Lower leg skin (tissue), 3 donors: ENCODE data around the gene ASAH2.

Experiments used
- POLR2A ChIP-seq, 2 donors: fragments of 450-650 bp; IDR thresholded peaks; one replicate each; pipeline ENCODE4 v1.6.1; 2016 to 2017; ENCODE audit warnings: antibody characterized with exemption in 2 of 2, mild to moderate bottlenecking in 1 of 2, moderate library complexity in 1 of 2
- TF ChIP-seq, protein P1 (sequence below), 3 donors: fragments of 450-650 bp; IDR thresholded peaks; one replicate each; pipeline ENCODE4 v1.5.1; 2016; ENCODE audit warnings: antibody characterized with exemption in 3 of 3, mild to moderate bottlenecking in 3 of 3, moderate library complexity in 2 of 3

DNA sequence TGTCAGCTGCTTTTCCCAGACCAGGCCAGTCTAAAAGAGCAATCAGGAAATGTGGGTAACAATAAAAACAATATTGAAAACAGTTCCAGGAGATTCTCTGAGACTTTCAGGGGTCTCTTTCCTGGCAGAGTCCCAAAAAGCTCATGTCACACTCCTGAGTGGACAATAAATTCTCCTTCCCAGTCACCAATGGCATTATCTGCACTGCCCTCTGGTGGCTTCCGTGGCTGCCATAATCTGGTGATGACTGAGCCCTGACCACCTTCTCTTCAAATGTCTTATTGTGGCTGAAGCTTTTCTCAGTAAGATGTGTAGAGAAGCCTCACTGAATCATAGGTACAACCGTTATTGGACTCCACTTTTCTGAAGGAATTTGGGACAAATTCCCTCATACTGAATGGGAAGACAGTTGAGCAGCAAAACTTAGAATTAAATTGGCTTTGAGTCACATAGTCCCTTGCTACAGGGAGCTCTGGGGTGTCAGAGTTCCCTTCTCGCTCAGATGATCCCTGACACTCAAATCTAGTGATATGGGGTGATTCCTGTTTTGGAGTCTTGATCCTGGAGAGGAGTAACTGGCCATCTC, 24.4 kb upstream of the ASAH2 start:
- TF ChIP-seq, protein P1, sequence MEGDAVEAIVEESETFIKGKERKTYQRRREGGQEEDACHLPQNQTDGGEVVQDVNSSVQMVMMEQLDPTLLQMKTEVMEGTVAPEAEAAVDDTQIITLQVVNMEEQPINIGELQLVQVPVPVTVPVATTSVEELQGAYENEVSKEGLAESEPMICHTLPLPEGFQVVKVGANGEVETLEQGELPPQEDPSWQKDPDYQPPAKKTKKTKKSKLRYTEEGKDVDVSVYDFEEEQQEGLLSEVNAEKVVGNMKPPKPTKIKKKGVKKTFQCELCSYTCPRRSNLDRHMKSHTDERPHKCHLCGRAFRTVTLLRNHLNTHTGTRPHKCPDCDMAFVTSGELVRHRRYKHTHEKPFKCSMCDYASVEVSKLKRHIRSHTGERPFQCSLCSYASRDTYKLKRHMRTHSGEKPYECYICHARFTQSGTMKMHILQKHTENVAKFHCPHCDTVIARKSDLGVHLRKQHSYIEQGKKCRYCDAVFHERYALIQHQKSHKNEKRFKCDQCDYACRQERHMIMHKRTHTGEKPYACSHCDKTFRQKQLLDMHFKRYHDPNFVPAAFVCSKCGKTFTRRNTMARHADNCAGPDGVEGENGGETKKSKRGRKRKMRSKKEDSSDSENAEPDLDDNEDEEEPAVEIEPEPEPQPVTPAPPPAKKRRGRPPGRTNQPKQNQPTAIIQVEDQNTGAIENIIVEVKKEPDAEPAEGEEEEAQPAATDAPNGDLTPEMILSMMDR (IDR thresholded peaks at IDR 0.05): no peak
- TF ChIP-seq POLR2A (IDR thresholded peaks at IDR 0.05): no peak
